HG03097 (cell line): ENCODE measurements around the gene RSPH4A.
A peak's percentile ranks its signal among the peaks of the same experiment; 100 is the strongest.
"Not testable (repeated sequence)": the region's sequence is repeated elsewhere in the genome, so short reads cannot be mapped to it uniquely, and the experiment has no call there.

Experiments used
- ATAC-seq: cut with Tn5 transposase; IDR thresholded peaks from one replicate; pipeline ENCODE4 v1.9.1; 2021; ENCODE audit not compliant: unreplicated experiment, low FRiP score

The RSPH4A gene

GRCh38 chr6:116615937-116616736, at the start of gene RSPH4A:
TSS of gene RSPH4A (plus strand) at chr6:116616479. CDS start at chr6:116616624, 145 bp downstream.
- peak; percentile 99 for ATAC-seq

DNA sequence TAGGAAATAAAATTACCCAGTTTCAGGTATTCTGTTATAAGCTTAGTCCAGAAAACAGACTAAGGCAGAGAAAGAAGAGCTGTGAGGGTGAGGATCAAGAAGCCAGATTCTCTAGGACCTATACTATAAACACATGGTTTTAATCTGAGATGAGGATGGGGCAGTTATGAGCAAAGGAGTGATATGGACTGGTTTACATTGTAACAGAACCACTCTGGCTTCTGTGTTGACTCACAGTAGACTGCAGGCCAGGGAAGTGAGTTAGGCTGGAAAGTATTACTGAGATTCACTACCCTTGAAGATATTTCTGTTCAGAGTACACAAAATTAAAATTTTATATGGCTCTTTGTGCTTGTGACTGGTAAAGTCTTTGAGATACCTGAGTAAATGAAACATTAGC, 48.2 kb upstream of the RSPH4A start:
- ATAC-seq, result no peak

DNA sequence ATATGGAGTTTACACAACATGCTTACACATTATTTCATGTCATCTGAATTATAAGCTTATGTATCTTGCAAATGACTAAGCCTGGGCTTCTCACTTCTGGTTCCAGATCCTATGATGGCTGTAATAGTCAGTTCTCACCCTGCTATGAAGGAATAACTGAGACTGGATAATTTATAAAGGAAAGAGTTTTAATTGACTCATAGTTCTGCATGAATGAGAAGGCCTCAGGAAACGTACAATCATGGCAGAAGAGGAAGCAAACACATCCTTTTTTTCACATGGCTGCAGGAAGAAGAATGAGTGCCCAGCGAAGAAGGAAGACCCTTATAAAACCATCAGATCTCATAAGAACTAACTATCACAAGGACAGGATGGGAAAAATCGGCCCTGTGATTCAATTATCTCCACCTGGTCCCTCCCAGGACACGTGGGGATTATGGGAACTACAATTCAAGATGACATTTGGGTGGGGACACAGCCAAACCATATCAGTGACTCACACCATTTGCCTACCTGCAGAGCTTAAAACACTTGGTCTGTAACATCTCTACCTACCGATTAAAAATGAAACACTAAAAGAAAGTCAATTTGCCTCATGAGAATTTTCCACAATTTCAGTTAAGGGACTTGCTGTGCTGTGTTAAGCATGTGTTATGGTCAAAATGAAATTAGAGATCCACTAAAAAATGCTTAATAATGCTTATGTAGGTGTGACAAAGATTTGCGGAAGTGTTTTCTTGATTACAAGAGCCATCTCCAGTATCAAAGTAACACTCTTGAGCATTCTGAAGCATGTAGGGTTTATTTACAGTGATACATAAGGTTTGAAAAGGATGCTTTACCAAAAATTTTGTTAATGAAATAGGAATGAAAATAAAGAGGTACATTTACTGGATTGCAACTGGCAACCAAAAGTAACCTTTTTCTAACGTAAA, 47.2 kb upstream of the RSPH4A start:
- ATAC-seq, result no peak

DNA sequence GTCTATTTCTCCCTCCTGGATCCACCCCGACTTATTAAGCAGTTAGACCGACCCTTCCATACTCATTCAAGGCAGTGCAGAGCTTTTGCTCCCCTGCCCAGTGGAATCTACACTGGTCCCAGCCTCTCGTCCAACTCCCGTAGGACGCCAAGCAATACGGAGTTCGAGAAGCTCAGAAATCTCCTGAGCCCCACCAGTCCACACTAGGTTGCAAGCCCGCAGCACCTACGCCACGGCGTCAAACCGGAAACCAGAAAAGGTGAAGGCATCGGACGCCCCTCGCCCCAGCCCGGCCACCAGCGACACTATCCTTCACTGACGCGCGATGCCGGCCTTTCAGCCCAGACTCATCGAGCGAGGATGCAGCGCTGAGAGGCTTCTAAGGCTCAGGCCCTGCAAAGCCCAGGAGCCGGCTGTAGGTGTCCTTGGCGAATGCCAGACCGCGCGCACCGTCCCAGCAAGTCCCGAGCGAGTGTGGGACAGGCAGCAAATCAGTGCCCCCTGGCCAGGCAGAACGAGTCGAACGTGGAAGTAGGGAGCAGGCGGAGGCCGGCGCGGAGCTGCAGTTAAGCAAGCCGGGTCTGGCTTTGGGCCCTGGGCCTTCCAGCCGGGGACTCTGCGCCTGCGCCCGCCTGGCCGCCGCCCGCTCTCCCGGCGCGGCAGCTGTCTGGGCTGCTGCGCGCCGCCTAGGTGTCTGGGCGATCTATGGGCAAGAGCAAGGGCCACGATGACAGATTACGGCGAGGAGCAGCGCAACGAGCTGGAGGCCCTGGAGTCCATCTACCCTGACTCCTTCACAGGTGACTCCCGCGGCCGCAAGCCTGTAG, 45.2 kb upstream of the RSPH4A start, which contains the start of gene RWDD1:
Gene RWDD1, plus strand, starts transcription at position 649 of the 827 bp plus-strand sequence. Its CDS starts 79 bp downstream, at position 728.
- ATAC-seq, result peak; percentile 92

DNA sequence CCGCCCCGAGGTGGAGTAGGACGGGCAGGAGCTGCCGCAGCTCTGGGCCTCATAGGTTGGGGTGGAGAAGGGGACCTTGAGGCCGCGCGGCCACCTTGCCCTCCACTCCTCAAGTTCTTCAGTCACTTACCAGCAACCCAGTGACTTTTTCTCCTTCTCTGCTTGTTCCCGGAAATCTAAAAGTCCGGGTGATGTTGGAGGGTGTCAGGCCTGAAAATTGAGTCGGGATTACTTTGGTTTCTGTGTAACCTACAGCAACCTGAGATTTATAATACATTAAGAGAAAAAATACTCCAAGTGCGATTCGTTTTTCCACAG, 44.6 kb upstream of the RSPH4A start:
- no peak for ATAC-seq

DNA sequence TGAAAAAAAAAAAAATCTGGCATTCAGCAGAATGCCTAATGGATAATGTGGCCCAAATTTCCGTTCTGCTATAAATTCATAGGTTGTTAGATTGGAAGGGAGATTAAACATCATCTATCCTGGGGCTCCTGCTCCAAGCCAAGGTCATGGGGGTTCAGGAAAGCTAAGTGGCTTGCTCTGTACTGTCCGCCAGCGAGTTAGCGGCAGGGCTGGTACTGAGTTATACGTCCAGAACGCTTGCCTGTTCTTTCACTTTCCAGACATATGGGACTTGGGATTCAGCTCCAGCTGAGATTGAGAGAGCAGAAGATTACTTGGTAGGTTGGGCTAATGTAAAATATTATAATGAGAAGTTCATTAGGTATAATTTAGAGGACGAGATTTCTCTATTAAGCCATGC, 44.1 kb upstream of the RSPH4A start:
- no peak for ATAC-seq

GRCh38 chr6:116575227-116575626, 41.1 kb upstream of the RSPH4A start:
- ATAC-seq, result no peak

DNA sequence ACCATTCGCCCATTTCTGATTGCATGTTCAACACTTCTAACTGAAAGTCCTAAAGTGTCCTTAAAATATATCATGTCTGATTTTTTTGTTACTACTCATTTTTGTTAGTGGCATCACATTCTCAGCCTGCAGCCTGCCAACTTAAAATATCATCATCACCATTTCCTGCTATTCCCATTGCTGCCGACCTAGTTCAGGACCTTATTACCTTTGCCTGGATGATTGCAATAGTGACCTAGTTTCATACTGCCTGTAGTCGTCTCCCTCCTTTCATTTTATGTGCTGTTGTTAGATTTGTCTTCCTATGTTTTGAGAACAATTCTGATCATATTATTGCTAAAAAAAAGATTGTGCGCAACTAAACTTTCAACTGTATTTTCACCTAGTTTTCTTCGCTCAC, 38.8 kb upstream of the RSPH4A start:
- ATAC-seq, result no peak

- no peak for ATAC-seq
Measured at GRCh38 chr6:116578335-116578734, 37.9 kb upstream of the RSPH4A start.

DNA sequence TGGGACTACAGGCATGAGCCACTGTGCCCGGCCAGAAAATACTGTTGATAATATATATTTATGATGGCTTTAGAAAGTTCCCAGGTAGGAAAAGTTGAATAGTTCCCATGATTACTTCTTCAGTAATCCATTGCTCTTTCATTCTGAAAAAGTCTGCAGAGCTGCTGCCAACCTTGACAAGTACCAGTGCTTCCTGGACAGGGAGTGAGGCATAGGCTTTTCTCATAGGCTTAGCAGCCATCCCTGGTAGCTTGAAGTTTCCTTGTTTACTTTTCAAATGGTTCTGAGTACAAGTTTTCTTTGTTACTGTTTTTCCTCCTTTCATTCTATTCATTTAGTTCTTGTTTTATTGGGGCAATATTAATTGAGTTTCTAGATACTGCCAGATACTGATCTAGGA, 37.1 kb upstream of the RSPH4A start:
- no peak for ATAC-seq

GRCh38 chr6:116580198-116580597, 36.1 kb upstream of the RSPH4A start:
- ATAC-seq, result no peak

- no peak for ATAC-seq
Measured at GRCh38 chr6:116586276-116586675, 30.0 kb upstream of the RSPH4A start.

- ATAC-seq, result no peak
Measured at GRCh38 chr6:116586738-116587137, 29.5 kb upstream of the RSPH4A start.

DNA sequence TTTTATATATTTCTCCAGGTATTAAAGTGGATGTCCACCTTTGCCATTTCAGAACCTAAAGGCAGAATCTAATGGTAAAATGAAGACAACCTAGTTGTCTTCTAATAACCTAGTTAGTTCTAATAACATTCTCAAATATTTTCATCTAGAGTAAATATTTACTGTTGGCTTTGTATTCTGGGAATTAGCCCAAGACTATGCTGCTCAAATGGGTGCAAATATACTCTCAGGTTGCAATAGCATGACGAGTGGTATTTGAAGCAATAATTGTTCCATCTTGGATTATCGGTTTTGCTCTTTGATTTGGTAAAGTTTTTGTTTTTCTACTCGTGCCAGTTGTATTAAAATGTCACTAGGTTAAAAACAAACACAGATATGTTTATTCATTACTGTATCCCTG, 21.0 kb upstream of the RSPH4A start:
- ATAC-seq, result no peak

DNA sequence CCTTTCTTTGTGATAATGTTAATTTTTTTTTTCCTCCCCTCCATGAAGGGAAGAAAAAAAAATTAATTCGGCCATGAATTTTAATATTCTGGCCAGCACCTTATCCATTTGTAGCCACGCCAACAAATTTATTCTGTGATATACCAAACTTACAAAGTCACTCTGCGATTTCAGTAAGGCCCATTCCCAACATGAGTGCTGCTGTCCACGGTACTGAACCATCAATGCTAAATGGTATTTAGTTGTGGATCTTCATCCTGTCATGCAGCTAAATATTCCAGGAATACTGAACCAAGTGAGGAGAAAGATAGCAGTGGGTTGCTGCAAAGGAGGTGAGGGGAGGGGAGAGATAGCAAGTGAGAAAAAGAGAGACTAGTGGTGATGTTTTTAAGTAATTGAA, 19.5 kb upstream of the RSPH4A start:
- ATAC-seq, result no peak

GRCh38 chr6:116603916-116604315, 12.4 kb upstream of the RSPH4A start:
- ATAC-seq, result not testable (repeated sequence)

DNA sequence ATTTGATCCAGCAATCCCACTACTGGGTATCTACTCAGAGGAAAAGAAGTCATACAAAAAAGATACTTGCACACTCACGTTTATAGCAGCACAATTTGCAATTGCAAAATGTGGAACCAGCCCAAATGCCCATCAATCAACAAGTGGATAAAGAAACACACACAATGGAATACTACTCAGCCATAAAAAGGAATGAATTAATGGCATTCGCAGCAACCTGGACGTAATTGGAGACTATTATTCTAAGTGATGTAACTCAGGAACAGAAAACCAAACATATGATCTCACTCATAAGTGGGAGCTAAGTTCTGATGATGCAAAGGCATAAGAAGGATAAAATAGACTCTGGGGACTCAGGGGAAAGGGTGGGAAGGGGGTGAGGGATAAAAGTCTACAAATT, 11.4 kb upstream of the RSPH4A start:
- ATAC-seq, result not testable (repeated sequence)

DNA sequence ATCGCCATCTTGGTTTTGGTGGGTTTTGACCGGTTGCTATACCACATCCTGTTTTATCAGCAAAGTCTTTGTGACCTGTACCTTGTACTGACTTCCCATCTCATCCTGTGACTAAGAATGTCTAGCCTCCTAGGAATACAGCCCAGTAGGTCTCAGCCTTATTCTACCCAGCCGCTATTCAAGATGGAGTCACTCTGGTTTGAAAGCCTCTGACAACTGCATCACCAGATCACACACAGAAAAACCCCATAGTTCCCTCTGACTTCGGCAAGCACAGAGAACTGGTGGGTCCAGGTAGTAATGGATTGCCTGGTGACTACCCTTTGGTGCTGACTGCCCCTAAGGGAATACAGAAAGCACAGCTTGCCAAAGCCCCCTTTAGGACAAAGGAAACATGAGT, 10.3 kb upstream of the RSPH4A start:
- ATAC-seq, result no peak

DNA sequence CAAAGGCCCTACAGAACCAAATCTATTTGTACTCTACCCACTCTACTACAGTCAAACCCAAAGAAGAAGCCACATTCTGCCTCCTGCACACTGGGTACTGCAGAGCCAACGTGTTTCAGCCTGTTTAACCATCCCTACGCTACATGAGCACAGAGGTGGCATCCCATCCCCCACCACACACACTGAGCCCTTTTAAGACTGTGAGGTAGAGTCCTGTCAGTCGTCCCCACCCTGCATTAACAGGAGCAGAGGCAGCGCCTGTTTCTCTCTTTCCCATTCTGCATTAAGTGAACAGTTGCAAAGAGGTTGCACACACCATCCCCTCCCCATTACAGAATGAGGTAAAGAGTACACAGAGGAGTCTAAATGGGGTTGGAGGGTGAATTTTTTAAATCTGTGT, 5.2 kb upstream of the RSPH4A start:
- no peak for ATAC-seq

GRCh38 chr6:116616737-116617053, 416 bp downstream of the RSPH4A start:
- ATAC-seq, result no peak
